Activated T-helper 1 cell treated with anti-CD3 and anti-CD28 coated beads, Interleukin-12 subunit alpha, Interleukin-12 subunit beta, Interleukin-2, Interleukin-4 antibody, amounts not matched to agents 30 ng/mL and 10 ng/mL and 1 ng/mL, durations not matched to agents 14 hours and 24 hours and 36 hours (primary cell): ENCODE measurements around the gene ARL16. TPM values are rescaled to one million over a fixed set of nuclear protein-coding genes. Genes with fewer than 3 reads are reported as not detected.

Source experiments
- DNase-seq: peaks from one replicate; pipeline ENCODE4 v3.0.0; 2021; ENCODE audit warnings: low spot score
- H3K27ac Mint-ChIP-seq: one replicate; pipeline ENCODE4 v1.8.0; 2021; ENCODE audit warnings: mild to moderate bottlenecking, mixed read lengths
- H3K27me3 Mint-ChIP-seq: one replicate; pipeline ENCODE4 v1.8.0; 2022; ENCODE audit warnings: mild to moderate bottlenecking, moderate library complexity, mixed read lengths; ENCODE audit not compliant: insufficient read depth
- H3K36me3 Mint-ChIP-seq: one replicate; pipeline ENCODE4 v1.8.0; 2021; ENCODE audit warnings: low read depth, mixed read lengths
- H3K4me1 Mint-ChIP-seq: one replicate; pipeline ENCODE4 v1.8.0; 2021; ENCODE audit warnings: low read depth, mixed read lengths
- H3K4me3 Mint-ChIP-seq: one replicate; pipeline ENCODE4 v1.8.0; 2021; ENCODE audit warnings: mild to moderate bottlenecking, moderate library complexity, mixed read lengths
- H3K9me3 Mint-ChIP-seq: one replicate; pipeline ENCODE4 v1.8.0; 2021; ENCODE audit warnings: mixed read lengths
- intact Hi-C: fragments of 100-400 bp; cut with micrococcal nuclease; formaldehyde crosslinking; loops from one replicate; pipeline ENCODE4 v1.15.1; 2024
- total RNA-seq: library from RNA; stranded (reverse); gene quantifications from 2 replicates; pipeline ENCODE4 v1.2.3, GENCODE V29; 2022

ARL16 gene
- 37.6 and 40.0 TPM in 2 replicates for total RNA-seq

- H3K27me3 Mint-ChIP-seq: no peaks in the 10 kb centered on the region
- peaks cover 22% of the 10 kb centered on the region for H3K4me1 Mint-ChIP-seq
- DNase-seq: peak; percentile 98
- peaks cover 29% of the 10 kb centered on the region for H3K36me3 Mint-ChIP-seq
- no peaks in the 10 kb centered on the region for H3K9me3 Mint-ChIP-seq
- peak within 1 kb of the TSS; percentile 95 for H3K27ac Mint-ChIP-seq
- H3K4me3 Mint-ChIP-seq: peak within 1 kb of the TSS; percentile 97
- intact Hi-C loops: loop anchor here (1.0 to 2.0 kb wide), 6 partner anchors 18 to 177 kb away; partner anchors contain the start of genes CCDC137, MRPL12, NPLOC4 and OXLD1
These were observed at the start of gene ARL16, which contains the start of gene HGS for GRCh38 chr17:81683584-81684441. TSS of gene ARL16 (minus strand) at chr17:81683797. CDS start at chr17:81683753, 44 bp downstream. TSS of gene HGS (plus strand) at chr17:81684011. CDS start at chr17:81684067, 56 bp downstream.

- H3K4me1 Mint-ChIP-seq: no peaks in the 10 kb centered on the region
- intact Hi-C loops: no loop called here
- peaks cover 8% of the 10 kb centered on the region for H3K27me3 Mint-ChIP-seq
- no peak overlapping the region for H3K27ac Mint-ChIP-seq
- H3K36me3 Mint-ChIP-seq: no peaks in the 10 kb centered on the region
- no peaks in the 10 kb centered on the region for H3K9me3 Mint-ChIP-seq
- no peak for DNase-seq
- no peak overlapping the region for H3K4me3 Mint-ChIP-seq
These were observed 43.9 kb upstream of the ARL16 start for GRCh38 chr17:81727324-81728031.

GRCh38 chr17:81726004-81726403, 42.4 kb upstream of the ARL16 start:
- Mint-ChIP-seq H3K9me3 (no peaks in the 10 kb centered on the region), H3K4me3 (no peak overlapping the region), H3K36me3 (no peaks in the 10 kb centered on the region), H3K4me1 (no peaks in the 10 kb centered on the region), H3K27me3 (peaks cover 5% of the 10 kb centered on the region), H3K27ac (no peak overlapping the region)
- intact Hi-C loops: no loop called here
- DNase-seq: no peak

- Mint-ChIP-seq H3K4me1 (no peaks in the 10 kb centered on the region), H3K27me3 (peaks cover 3% of the 10 kb centered on the region)
These were observed 41.8 kb upstream of the ARL16 start for GRCh38 chr17:81725439-81725838.

GRCh38 chr17:81723651-81724209, 40.1 kb upstream of the ARL16 start:
- no peak overlapping the region for H3K27ac Mint-ChIP-seq
- no peaks in the 10 kb centered on the region for H3K36me3 Mint-ChIP-seq
- no peaks in the 10 kb centered on the region for H3K9me3 Mint-ChIP-seq
- H3K4me1 Mint-ChIP-seq: no peaks in the 10 kb centered on the region
- no peak for DNase-seq
- H3K4me3 Mint-ChIP-seq: no peak overlapping the region
- H3K27me3 Mint-ChIP-seq: peaks cover 2% of the 10 kb centered on the region
- intact Hi-C loops: no loop called here

More at GRCh38 chr17:81725439-81725838, 41.8 kb upstream of the ARL16 start:
- H3K4me3 Mint-ChIP-seq: no peak overlapping the region
- no peaks in the 10 kb centered on the region for H3K9me3 Mint-ChIP-seq
- H3K27ac Mint-ChIP-seq: no peak overlapping the region
- H3K36me3 Mint-ChIP-seq: no peaks in the 10 kb centered on the region
- intact Hi-C loops: no loop called here
- DNase-seq: no peak

GRCh38 chr17:81722184-81723120, 38.9 kb upstream of the ARL16 start:
- H3K4me3 Mint-ChIP-seq: no peak overlapping the region
- no peak overlapping the region for H3K27ac Mint-ChIP-seq
- DNase-seq: no peak
- no peaks in the 10 kb centered on the region for H3K4me1 Mint-ChIP-seq
- H3K9me3 Mint-ChIP-seq: no peaks in the 10 kb centered on the region
- H3K27me3 Mint-ChIP-seq: peaks cover 2% of the 10 kb centered on the region
- H3K36me3 Mint-ChIP-seq: no peaks in the 10 kb centered on the region
- intact Hi-C loops: no loop called here

GRCh38 chr17:81720267-81721071, 36.9 kb upstream of the ARL16 start:
- Mint-ChIP-seq H3K36me3 (no peaks in the 10 kb centered on the region), H3K27ac (no peak overlapping the region), H3K4me3 (no peak overlapping the region)

GRCh38 chr17:81719410-81720266, 36.0 kb upstream of the ARL16 start:
- no peaks in the 10 kb centered on the region for H3K27me3 Mint-ChIP-seq
- no peak overlapping the region for H3K27ac Mint-ChIP-seq
- H3K4me3 Mint-ChIP-seq: no peak overlapping the region
- H3K36me3 Mint-ChIP-seq: no peaks in the 10 kb centered on the region
- intact Hi-C loops: no loop called here
- H3K4me1 Mint-ChIP-seq: no peaks in the 10 kb centered on the region
- no peaks in the 10 kb centered on the region for H3K9me3 Mint-ChIP-seq
- DNase-seq: no peak

More at GRCh38 chr17:81720267-81721071, 36.9 kb upstream of the ARL16 start:
- DNase-seq: no peak
- Mint-ChIP-seq H3K27me3 (no peaks in the 10 kb centered on the region), H3K9me3 (no peaks in the 10 kb centered on the region), H3K4me1 (no peaks in the 10 kb centered on the region)
- intact Hi-C loops: no loop called here

GRCh38 chr17:81717766-81718089, 34.1 kb upstream of the ARL16 start:
- H3K27ac Mint-ChIP-seq: no peak overlapping the region
- no peaks in the 10 kb centered on the region for H3K9me3 Mint-ChIP-seq
- no peak overlapping the region for H3K4me3 Mint-ChIP-seq
- no peaks in the 10 kb centered on the region for H3K36me3 Mint-ChIP-seq
- intact Hi-C loops: no loop called here
- H3K4me1 Mint-ChIP-seq: peaks cover 6% of the 10 kb centered on the region
- no peak for DNase-seq
- H3K27me3 Mint-ChIP-seq: no peaks in the 10 kb centered on the region

- no peaks in the 10 kb centered on the region for H3K9me3 Mint-ChIP-seq
- H3K27ac Mint-ChIP-seq: no peak overlapping the region
- peaks cover 8% of the 10 kb centered on the region for H3K4me1 Mint-ChIP-seq
- DNase-seq: no peak
- intact Hi-C loops: no loop called here
- H3K4me3 Mint-ChIP-seq: no peak overlapping the region
- no peaks in the 10 kb centered on the region for H3K36me3 Mint-ChIP-seq
- H3K27me3 Mint-ChIP-seq: no peaks in the 10 kb centered on the region
These were observed 33.6 kb upstream of the ARL16 start for GRCh38 chr17:81717049-81717765.

- H3K36me3 Mint-ChIP-seq: no peaks in the 10 kb centered on the region
- no peaks in the 10 kb centered on the region for H3K27me3 Mint-ChIP-seq
- H3K9me3 Mint-ChIP-seq: no peaks in the 10 kb centered on the region
- H3K4me1 Mint-ChIP-seq: peaks cover 8% of the 10 kb centered on the region
- intact Hi-C loops: no loop called here
- H3K27ac Mint-ChIP-seq: no peak overlapping the region
- no peak overlapping the region for H3K4me3 Mint-ChIP-seq
- no peak for DNase-seq
These were observed 33.0 kb upstream of the ARL16 start for GRCh38 chr17:81716674-81716996.
